ENCODE results near the gene ZSCAN5B.
"Not testable (repeated sequence)": the region's sequence is repeated elsewhere in the genome, so short reads cannot be mapped to it uniquely, and the experiment has no call there.

- not testable (repeated sequence) for TF ChIP-seq POLR2A, CTCF (IDR thresholded peaks at IDR 0.05)
Measured at GRCh38 chr19:56197646-56198045, at the start of gene ZSCAN5B.
